Smooth muscle cell (in vitro differentiated cells): Measurements from ENCODE around the gene RGS3. TPM values are rescaled to one million over a fixed set of nuclear protein-coding genes. Genes with fewer than 3 reads are reported as not detected.

ENCODE experiments used
- DNase-seq: peaks from one replicate; lab custom pipeline; 2025; ENCODE audit not compliant: unreplicated experiment; lab: John Stamatoyannopoulos, UW
- H2AFZ ChIP-seq: fragments of 200-600 bp; sonication (generic); 2 replicates; pipeline ENCODE4 v1.6.0; 2016; ENCODE audit warnings: antibody characterized with exemption, low read depth, mild to moderate bottlenecking
- H3F3A ChIP-seq: fragments of 200-600 bp; sonication (generic); 2 replicates; pipeline ENCODE4 v1.6.0; 2017; ENCODE audit warnings: antibody characterized with exemption, low read depth
- H3K27ac ChIP-seq: fragments of 200-600 bp; sonication (generic); 2 replicates; pipeline ENCODE4 v1.5.1; 2016; ENCODE audit warnings: low read depth, mild to moderate bottlenecking
- H3K27me3 ChIP-seq: fragments of 200-600 bp; sonication (generic); 2 replicates; pipeline ENCODE4 v1.6.1; 2016; ENCODE audit warnings: low read depth, mild to moderate bottlenecking
- H3K36me3 ChIP-seq: fragments of 200-600 bp; sonication (generic); 2 replicates; pipeline ENCODE4 v1.5.1; 2016; ENCODE audit warnings: low read depth
- H3K4me1 ChIP-seq: fragments of 200-600 bp; sonication (generic); 2 replicates; pipeline ENCODE4 v1.5.1; 2016; ENCODE audit warnings: low read depth
- H3K4me2 ChIP-seq: fragments of 200-600 bp; sonication (generic); 2 replicates; pipeline ENCODE4 v1.6.0; 2016; ENCODE audit warnings: mild to moderate bottlenecking
- H3K4me3 ChIP-seq: fragments of 200-600 bp; sonication (generic); 2 replicates; pipeline ENCODE4 v1.5.1; 2016; ENCODE audit warnings: mild to moderate bottlenecking
- H3K79me2 ChIP-seq: fragments of 200-600 bp; sonication (generic); 2 replicates; pipeline ENCODE4 v1.6.0; 2016; ENCODE audit warnings: low read depth, mild to moderate bottlenecking
- H3K9ac ChIP-seq: fragments of 200-600 bp; sonication (generic); 2 replicates; pipeline ENCODE4 v1.6.0; 2016; ENCODE audit warnings: low read depth
- H3K9me3 ChIP-seq: fragments of 200-600 bp; sonication (generic); replicated peaks from 2 replicates; pipeline ENCODE4 v1.5.1; 2016; ENCODE audit warnings: low read depth
- H4K20me1 ChIP-seq: fragments of 200-600 bp; sonication (generic); 2 replicates; pipeline ENCODE4 v1.6.0; 2016; ENCODE audit warnings: low read depth
- WGBS: methylation state at CpG from one replicate; pipeline ENCODE4 v1.1.7; 2016; ENCODE audit warnings: low lambda C conversion rate; 5-methylcytosine and 5-hydroxymethylcytosine counted together
- polyA plus RNA-seq: library from polyadenylated mRNA; unstranded; fragments of >200 nt; fragmentation: Nextera tagmentation; extraction: Ambion mirVana; gene quantifications from 2 replicates; pipeline ENCODE4 v1.2.1, GENCODE V29; 2016
- total RNA-seq: library from RNA; depleted of rRNA; stranded (reverse); fragments of >200 nt; gene quantifications from 2 replicates; pipeline ENCODE4 v1.2.3, GENCODE V29; 2014
- TF ChIP-seq, protein P1 (sequence below): fragments of 200-600 bp; sonication (generic); IDR thresholded peaks from 2 replicates; pipeline ENCODE4 v1.5.1; 2017; ENCODE audit warnings: borderline replicate concordance, mild to moderate bottlenecking, antibody characterized with exemption; ENCODE audit not compliant: insufficient read depth, poor library complexity, severe bottlenecking

The RGS3 gene
- total and polyA plus RNA-seq, 2 experiments from 2014 or later: 43.8 to 108 TPM

DNA sequence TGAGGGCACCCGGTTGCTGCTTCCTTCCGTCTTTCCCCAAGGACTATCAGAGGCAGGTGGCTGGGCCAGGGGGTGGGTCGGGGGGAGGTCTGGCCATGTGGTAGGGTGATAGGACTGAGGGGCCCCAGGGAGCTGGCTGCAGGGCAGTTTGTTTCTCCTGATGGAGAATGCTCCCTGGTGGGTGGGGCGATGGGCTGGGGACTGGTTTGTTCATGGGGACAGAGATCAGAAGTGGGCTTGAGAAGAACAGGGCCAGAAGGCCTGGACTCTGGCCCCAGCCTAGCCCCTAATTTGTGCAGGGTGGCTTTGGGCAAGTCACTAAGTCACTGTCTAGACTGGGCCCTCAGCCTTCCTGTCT, 117.4 kb downstream of the RGS3 start:
- no peak overlapping the region for H3K27ac ChIP-seq
- no peak overlapping the region for H3K4me2 ChIP-seq
- DNase-seq: no peak
- H3K9ac ChIP-seq: no peak overlapping the region
- no peak overlapping the region for H2AFZ ChIP-seq
- TF ChIP-seq, protein P1, sequence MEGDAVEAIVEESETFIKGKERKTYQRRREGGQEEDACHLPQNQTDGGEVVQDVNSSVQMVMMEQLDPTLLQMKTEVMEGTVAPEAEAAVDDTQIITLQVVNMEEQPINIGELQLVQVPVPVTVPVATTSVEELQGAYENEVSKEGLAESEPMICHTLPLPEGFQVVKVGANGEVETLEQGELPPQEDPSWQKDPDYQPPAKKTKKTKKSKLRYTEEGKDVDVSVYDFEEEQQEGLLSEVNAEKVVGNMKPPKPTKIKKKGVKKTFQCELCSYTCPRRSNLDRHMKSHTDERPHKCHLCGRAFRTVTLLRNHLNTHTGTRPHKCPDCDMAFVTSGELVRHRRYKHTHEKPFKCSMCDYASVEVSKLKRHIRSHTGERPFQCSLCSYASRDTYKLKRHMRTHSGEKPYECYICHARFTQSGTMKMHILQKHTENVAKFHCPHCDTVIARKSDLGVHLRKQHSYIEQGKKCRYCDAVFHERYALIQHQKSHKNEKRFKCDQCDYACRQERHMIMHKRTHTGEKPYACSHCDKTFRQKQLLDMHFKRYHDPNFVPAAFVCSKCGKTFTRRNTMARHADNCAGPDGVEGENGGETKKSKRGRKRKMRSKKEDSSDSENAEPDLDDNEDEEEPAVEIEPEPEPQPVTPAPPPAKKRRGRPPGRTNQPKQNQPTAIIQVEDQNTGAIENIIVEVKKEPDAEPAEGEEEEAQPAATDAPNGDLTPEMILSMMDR: no peak
- H3F3A ChIP-seq: peaks cover 22% of the 10 kb centered on the region
- H3K36me3 ChIP-seq: no peaks in the 10 kb centered on the region
- H3K9me3 ChIP-seq: no peaks in the 10 kb centered on the region
- peaks cover 7% of the 10 kb centered on the region for H3K79me2 ChIP-seq
- WGBS: 100% methylated on average over 4 of the region's 4 CpGs
- H3K27me3 ChIP-seq: no peaks in the 10 kb centered on the region
- H3K4me1 ChIP-seq: peaks cover 12% of the 10 kb centered on the region
- H4K20me1 ChIP-seq: no peaks in the 10 kb centered on the region
- H3K4me3 ChIP-seq: no peak overlapping the region

DNA sequence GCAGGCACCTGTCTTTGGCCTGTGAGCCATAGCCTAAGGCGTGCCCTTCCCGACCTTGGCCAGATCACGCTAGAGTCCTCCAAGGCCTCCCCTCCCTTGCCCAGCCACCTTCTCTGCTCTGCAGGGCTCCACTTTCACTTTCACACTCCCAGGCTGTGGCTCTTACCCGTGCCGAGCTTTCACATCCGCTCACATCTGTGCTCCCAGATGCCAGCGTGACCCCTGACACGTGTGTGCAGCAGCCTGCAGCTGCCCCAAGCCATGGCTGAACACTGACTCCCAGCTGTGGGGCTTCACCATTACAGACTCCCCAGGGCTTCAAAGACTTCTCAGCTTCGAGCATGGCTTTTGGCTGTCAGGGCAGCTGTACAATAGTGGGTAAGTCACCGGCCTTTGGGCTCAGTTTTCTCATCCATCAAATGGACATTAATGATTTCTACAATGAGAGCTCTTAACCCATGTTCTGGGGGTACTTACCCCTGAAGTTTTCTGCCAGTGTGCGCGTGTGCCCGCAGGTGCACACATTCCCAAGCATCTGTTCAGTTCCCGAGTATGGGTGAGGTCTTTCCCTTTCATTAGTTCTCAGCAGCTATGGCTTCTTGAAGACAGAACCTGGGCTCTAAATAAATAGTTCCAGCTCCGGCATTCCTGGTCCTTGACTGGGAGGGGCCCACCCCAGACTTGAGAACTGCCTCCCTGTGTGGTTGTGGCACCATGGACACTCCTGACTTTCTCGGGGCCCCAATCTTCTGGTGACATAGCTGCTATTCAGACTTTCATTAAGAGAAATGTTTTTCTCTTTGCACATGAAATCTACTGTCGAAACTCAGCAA, 118.6 kb downstream of the RGS3 start:
- Histone ChIP-seq H2AFZ (no peak overlapping the region), H4K20me1 (no peaks in the 10 kb centered on the region), H3K4me2 (no peak overlapping the region), H3K9me3 (no peaks in the 10 kb centered on the region), H3K9ac (no peak overlapping the region), H3K27ac (peak overlapping the region; percentile 6), H3K4me1 (peaks cover 12% of the 10 kb centered on the region), H3K79me2 (no peaks in the 10 kb centered on the region), H3F3A (peaks cover 20% of the 10 kb centered on the region), H3K27me3 (no peaks in the 10 kb centered on the region), H3K36me3 (no peaks in the 10 kb centered on the region), H3K4me3 (no peak overlapping the region)
- TF ChIP-seq, protein P1: no peak
- 86% methylated on average over 17 of the region's 17 CpGs for WGBS
- DNase-seq: no peak

DNA sequence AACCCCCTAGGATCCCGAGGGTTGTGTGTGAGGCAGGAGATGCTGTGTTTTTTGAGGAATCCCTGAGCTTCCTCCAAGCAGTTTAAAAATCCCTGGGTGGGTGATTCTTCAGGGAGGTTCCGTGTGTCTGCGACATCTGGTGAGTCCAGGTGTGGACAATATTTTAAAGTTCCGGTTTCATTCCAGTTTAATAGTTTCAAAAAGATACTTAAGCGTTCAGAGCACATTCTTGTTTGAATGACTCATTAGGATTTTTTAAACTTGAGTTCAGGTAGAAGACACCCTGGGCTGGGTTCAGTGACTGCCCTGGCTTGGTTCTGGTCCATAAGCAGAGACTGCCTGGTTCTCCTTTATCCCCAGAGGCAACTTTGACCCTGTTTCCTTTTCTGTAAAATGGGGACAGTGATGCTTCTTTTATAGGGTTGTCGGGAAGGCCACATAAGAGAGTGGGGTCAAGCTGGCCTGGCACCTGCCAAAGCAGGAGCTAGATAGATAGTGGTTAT, 119.2 kb downstream of the RGS3 start:
- Histone ChIP-seq H3K27me3 (no peaks in the 10 kb centered on the region), H3K79me2 (no peaks in the 10 kb centered on the region), H3K27ac (peak overlapping the region; percentile 6), H3K9ac (no peak overlapping the region), H3K9me3 (no peaks in the 10 kb centered on the region), H3K4me2 (no peak overlapping the region), H3F3A (peaks cover 14% of the 10 kb centered on the region), H3K4me1 (peaks cover 16% of the 10 kb centered on the region), H2AFZ (no peak overlapping the region), H4K20me1 (no peaks in the 10 kb centered on the region), H3K36me3 (no peaks in the 10 kb centered on the region), H3K4me3 (no peak overlapping the region)
- no peak for DNase-seq
- 69% methylated on average over 6 of the region's 6 CpGs for WGBS
- TF ChIP-seq, protein P1: no peak
